ENCODE data around the gene SPATA2L.

SPATA2L gene, protein sequence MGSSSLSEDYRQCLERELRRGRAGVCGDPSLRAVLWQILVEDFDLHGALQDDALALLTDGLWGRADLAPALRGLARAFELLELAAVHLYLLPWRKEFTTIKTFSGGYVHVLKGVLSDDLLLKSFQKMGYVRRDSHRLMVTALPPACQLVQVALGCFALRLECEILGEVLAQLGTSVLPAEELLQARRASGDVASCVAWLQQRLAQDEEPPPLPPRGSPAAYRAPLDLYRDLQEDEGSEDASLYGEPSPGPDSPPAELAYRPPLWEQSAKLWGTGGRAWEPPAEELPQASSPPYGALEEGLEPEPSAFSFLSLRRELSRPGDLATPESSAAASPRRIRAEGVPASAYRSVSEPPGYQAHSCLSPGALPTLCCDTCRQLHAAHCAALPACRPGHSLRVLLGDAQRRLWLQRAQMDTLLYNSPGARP

DNA sequence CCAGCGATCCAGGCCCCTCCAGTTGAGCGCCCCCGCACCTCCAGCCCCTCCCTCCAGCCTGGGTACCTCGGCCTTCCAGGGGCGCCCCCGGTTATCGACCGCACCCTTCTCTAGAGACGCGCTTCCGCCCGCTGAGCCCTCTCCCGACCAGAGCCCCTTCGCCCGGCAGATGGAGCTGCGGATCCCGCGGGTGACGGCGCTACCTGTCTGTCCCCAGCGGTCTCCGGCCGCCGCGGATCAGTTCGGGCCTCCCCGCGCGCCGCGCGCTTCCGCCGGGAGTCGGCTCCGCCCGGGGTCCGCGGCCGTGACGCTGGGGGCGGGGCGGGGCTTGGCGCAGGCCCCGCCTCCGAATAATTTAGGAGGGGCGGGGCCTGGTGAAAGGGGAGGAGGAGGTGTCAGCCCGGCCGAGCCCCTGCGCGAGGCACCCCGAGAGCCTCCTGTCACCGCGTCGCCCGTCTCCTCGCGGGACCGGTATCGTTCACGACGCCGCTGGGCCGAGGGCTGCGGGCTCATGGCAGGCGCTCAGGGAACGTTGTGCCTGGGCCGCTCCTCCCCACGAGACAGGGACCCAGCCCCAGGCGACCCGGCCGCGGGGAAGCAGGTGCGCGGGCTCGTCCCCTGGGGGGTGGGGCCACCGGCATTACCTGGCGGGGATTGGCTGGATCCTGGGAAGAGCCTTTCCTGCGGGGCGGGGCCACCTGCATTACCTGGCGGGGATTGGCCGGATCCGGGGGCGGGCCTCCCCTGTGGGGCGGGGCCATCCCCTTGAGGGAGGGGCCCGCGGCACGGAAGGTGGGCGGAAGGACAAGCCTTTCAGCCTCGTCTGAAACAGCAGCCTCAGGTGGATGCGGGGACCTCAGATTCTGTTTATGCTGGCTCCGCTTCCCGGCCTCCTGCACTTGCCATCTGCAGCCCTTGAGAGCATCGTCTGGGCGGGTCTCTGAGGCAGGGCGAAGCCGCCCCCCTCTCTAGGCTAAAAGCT, at the start of gene SPATA2L:
Gene SPATA2L (minus strand): TSS at position 281 of the 982 bp plus-strand sequence. CDS start 473 bp downstream, outside the sequence.
- Histone ChIP-seq H3K27ac (ENCODE audit: low read depth, low read length) (peak within 1 kb of the TSS; percentile 11), H3K36me3 (ENCODE audit: control insufficient read depth, insufficient read depth, low read length) (no peaks in the 10 kb centered on the region), H3K9ac (ENCODE audit: low read length) (peak within 1 kb of the TSS; percentile 46), H3K4me3 (ENCODE audit: low read length) (peak within 1 kb of the TSS; percentile 73), H3K27me3 (ENCODE audit: control insufficient read depth, insufficient read depth, low read length) (no peaks in the 10 kb centered on the region), H3K4me1 (ENCODE audit: control insufficient read depth, insufficient read depth, low read length) (peaks cover 6% of the 10 kb centered on the region)

DNA sequence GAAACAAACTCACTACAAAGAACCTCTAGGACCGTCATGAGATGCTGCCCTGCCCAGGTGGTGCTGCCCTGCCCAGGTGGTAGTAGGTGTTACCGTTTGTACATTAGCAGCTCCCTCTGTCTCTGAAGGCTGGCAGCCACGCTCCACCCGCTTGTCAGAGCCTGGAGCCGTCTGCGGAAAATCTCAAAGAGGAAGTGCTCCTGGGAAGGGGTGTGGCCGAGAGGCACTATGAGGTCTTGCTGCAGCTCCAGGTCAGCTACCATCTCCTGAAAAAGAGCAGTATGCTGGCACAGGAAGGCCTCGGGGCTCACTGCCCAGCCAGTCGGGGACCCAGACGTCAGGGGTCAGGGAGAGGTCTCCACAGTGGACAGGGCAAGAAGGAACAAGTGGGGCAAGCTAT, 48.1 kb upstream of the SPATA2L start:
- Histone ChIP-seq H3K36me3 (ENCODE audit: control insufficient read depth, insufficient read depth, low read length) (no peaks in the 10 kb centered on the region), H3K27ac (ENCODE audit: low read depth, low read length) (no peak overlapping the region), H3K4me3 (ENCODE audit: low read length) (no peak overlapping the region), H3K9ac (ENCODE audit: low read length) (no peak overlapping the region), H3K27me3 (ENCODE audit: control insufficient read depth, insufficient read depth, low read length) (no peaks in the 10 kb centered on the region), H3K4me1 (ENCODE audit: control insufficient read depth, insufficient read depth, low read length) (no peaks in the 10 kb centered on the region)

DNA sequence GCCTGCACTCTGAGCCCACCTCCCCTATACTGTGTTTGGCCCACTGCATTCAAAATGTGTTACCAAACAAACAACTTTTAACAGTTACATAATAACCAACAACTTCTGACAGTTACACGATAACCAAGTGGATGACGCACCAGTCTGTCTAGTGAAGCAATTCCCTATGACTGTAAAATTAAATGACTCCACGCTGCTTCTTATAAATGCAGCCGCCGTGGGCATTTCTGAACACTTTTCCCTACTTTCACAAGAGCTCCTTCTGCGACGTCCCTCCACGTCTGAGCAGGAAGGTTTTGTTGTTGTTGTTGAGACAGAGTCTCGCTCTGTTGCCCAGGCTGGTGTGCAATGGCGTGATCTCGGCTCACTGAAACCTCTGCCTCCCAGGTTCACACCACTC, 47.4 kb upstream of the SPATA2L start:
- H3K9ac ChIP-seq (ENCODE audit: low read length), result no peak overlapping the region
- no peak overlapping the region for H3K4me3 ChIP-seq (ENCODE audit: low read length)
- no peak overlapping the region for H3K27ac ChIP-seq (ENCODE audit: low read depth, low read length)
- H3K36me3 ChIP-seq (ENCODE audit: control insufficient read depth, insufficient read depth, low read length), result no peaks in the 10 kb centered on the region
- no peaks in the 10 kb centered on the region for H3K27me3 ChIP-seq (ENCODE audit: control insufficient read depth, insufficient read depth, low read length)
- no peaks in the 10 kb centered on the region for H3K4me1 ChIP-seq (ENCODE audit: control insufficient read depth, insufficient read depth, low read length)

DNA sequence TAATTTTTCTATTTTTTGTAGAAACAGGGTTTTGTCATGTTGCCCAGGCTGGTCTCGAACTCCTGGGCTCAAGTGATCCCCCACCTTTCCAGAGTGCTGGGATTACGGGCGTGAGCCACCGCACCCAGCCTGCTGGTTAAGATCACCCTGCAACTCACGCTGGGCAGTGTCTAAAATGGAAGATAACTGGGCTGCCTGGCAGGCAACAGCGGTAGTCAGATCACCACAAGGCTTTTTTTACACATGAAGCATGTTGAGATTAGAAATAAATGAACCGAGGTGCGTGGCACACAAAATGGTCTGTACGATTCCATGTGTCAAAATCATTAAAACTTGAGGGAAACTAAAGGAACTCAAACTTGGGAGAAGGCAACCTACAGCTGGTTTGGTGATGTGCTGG, 46.6 kb upstream of the SPATA2L start:
- Histone ChIP-seq H3K9ac (ENCODE audit: low read length) (no peak overlapping the region), H3K27me3 (ENCODE audit: control insufficient read depth, insufficient read depth, low read length) (no peaks in the 10 kb centered on the region), H3K27ac (ENCODE audit: low read depth, low read length) (no peak overlapping the region), H3K4me1 (ENCODE audit: control insufficient read depth, insufficient read depth, low read length) (no peaks in the 10 kb centered on the region), H3K36me3 (ENCODE audit: control insufficient read depth, insufficient read depth, low read length) (no peaks in the 10 kb centered on the region), H3K4me3 (ENCODE audit: low read length) (no peak overlapping the region)

DNA sequence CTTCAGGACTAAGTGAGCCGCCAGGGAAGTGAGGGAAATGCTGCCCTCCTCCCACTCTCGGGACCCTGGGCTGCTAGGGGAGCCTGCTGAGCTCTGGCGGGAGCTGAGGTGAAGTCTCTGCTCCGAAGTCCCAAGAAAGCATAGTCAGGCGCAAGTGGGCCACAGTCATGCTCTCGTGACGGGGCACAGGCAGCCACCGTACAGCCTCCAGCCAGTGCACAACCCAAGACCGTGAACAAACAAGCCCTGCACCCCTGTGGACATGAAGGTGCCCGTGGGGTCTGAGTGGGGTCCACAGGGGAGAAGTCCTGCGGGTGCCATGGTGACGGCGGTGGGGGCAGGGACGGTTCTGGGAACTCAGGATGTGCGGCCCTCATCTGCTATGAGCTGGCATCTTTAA, 44.5 kb upstream of the SPATA2L start:
- H3K36me3 ChIP-seq (ENCODE audit: control insufficient read depth, insufficient read depth, low read length), result peaks cover 3% of the 10 kb centered on the region
- no peaks in the 10 kb centered on the region for H3K4me1 ChIP-seq (ENCODE audit: control insufficient read depth, insufficient read depth, low read length)
- no peak overlapping the region for H3K27ac ChIP-seq (ENCODE audit: low read depth, low read length)
- H3K4me3 ChIP-seq (ENCODE audit: low read length), result no peak overlapping the region
- H3K9ac ChIP-seq (ENCODE audit: low read length), result no peak overlapping the region
- H3K27me3 ChIP-seq (ENCODE audit: control insufficient read depth, insufficient read depth, low read length), result no peaks in the 10 kb centered on the region

DNA sequence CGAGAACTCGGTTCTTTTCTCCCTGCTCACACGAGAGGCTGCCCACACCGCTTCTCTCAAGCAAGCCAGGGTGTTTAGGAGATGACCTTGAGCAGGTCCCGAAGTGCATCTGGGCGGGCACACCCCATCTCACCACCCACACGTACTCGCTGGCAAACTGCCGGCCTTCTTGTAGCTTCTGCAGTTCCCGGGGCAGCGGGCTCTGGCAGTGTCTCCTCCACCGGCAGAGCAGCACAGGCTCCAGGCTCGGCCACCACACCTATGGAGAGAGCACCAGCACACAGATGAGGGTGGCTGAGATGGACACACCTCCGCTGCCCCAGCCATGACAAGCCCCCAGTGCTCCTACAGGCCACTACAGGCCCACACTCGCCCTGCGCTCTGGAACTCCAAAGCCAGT, 43.3 kb upstream of the SPATA2L start:
- H3K27ac ChIP-seq (ENCODE audit: low read depth, low read length), result no peak overlapping the region
- H3K9ac ChIP-seq (ENCODE audit: low read length), result no peak overlapping the region
- no peaks in the 10 kb centered on the region for H3K4me1 ChIP-seq (ENCODE audit: control insufficient read depth, insufficient read depth, low read length)
- no peaks in the 10 kb centered on the region for H3K27me3 ChIP-seq (ENCODE audit: control insufficient read depth, insufficient read depth, low read length)
- H3K4me3 ChIP-seq (ENCODE audit: low read length), result no peak overlapping the region
- H3K36me3 ChIP-seq (ENCODE audit: control insufficient read depth, insufficient read depth, low read length), result peaks cover 3% of the 10 kb centered on the region

DNA sequence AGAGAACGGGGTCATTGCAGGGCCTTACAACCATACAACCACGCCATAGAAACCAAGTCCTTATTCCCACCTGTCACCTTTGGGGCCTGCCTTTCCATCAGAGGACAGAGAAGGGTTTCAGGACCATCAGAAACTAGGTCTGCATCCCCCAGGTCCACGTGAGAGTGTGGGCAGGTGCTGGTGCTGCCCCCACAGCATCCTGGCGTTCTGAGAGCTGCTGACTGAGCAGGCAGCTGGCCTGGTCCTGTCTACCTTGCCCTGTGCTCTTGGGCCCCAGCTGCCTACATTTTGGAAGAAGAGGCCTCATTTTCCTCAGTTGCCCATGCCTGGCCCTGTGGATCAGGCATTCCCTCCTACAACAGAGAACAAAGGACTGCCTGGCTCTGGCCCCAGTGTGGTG, 41.4 kb upstream of the SPATA2L start:
- peaks cover 18% of the 10 kb centered on the region for H3K36me3 ChIP-seq (ENCODE audit: control insufficient read depth, insufficient read depth, low read length)
- no peaks in the 10 kb centered on the region for H3K27me3 ChIP-seq (ENCODE audit: control insufficient read depth, insufficient read depth, low read length)
- no peak overlapping the region for H3K27ac ChIP-seq (ENCODE audit: low read depth, low read length)
- no peaks in the 10 kb centered on the region for H3K4me1 ChIP-seq (ENCODE audit: control insufficient read depth, insufficient read depth, low read length)
- no peak overlapping the region for H3K4me3 ChIP-seq (ENCODE audit: low read length)
- no peak overlapping the region for H3K9ac ChIP-seq (ENCODE audit: low read length)

DNA sequence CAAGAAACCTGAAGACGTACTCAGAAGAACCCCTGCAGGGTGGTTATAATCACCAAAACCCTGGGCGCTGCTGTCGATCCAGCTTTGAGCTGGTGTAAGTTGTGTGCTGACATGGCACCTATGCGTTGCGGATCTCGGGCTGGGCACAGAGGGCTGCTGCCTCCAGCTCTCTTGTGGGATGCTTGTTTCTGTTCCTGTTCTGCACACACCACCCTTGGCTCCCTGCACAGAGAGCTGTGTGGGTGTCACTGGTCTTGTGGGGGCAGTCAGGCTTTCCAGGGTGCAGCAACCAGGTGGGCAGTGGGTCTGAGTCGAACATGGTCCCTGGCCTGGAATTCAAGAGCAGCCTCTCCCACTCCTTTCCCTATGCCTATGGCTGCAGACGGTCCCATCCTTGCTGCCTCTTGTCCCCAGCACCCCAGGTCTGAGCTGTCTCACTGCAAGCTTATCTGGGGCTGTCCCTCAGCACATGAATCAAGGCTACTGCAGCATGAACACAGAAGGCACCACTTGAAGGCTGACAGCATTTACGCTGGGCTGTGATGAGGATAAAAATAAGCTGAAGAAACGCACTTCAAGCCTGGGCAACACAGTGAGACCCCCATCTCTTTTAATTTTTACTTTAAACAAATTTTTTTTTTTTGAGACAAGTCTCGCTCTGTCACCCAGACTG, 40.0 kb upstream of the SPATA2L start:
- H3K36me3 ChIP-seq (ENCODE audit: control insufficient read depth, insufficient read depth, low read length), result peaks cover 24% of the 10 kb centered on the region
- H3K4me1 ChIP-seq (ENCODE audit: control insufficient read depth, insufficient read depth, low read length), result no peaks in the 10 kb centered on the region
- H3K4me3 ChIP-seq (ENCODE audit: low read length), result no peak overlapping the region
- no peak overlapping the region for H3K27ac ChIP-seq (ENCODE audit: low read depth, low read length)
- H3K9ac ChIP-seq (ENCODE audit: low read length), result no peak overlapping the region
- no peaks in the 10 kb centered on the region for H3K27me3 ChIP-seq (ENCODE audit: control insufficient read depth, insufficient read depth, low read length)

DNA sequence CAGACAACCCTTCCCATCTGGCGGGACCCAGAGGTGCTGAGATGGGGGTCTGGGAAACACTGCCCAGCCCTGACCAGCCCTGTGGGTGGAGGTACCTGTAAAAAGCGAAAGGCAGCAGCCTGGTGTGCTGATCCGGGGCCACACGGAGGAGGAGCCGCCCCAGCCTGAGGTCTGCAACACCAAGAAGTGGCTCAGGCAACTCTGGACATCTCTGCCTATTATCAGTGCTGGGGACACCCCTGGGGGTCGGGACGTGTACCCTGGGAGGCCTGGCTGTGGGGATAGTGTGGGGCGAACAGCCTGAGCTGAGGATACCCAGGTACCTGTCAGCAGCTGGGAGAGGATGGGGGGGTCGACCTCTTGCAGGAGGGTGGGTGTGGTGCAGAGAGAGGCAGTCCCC, 37.9 kb upstream of the SPATA2L start:
- H3K27me3 ChIP-seq (ENCODE audit: control insufficient read depth, insufficient read depth, low read length), result no peaks in the 10 kb centered on the region
- no peak overlapping the region for H3K27ac ChIP-seq (ENCODE audit: low read depth, low read length)
- H3K4me3 ChIP-seq (ENCODE audit: low read length), result no peak overlapping the region
- peaks cover 28% of the 10 kb centered on the region for H3K36me3 ChIP-seq (ENCODE audit: control insufficient read depth, insufficient read depth, low read length)
- no peaks in the 10 kb centered on the region for H3K4me1 ChIP-seq (ENCODE audit: control insufficient read depth, insufficient read depth, low read length)
- H3K9ac ChIP-seq (ENCODE audit: low read length), result no peak overlapping the region

DNA sequence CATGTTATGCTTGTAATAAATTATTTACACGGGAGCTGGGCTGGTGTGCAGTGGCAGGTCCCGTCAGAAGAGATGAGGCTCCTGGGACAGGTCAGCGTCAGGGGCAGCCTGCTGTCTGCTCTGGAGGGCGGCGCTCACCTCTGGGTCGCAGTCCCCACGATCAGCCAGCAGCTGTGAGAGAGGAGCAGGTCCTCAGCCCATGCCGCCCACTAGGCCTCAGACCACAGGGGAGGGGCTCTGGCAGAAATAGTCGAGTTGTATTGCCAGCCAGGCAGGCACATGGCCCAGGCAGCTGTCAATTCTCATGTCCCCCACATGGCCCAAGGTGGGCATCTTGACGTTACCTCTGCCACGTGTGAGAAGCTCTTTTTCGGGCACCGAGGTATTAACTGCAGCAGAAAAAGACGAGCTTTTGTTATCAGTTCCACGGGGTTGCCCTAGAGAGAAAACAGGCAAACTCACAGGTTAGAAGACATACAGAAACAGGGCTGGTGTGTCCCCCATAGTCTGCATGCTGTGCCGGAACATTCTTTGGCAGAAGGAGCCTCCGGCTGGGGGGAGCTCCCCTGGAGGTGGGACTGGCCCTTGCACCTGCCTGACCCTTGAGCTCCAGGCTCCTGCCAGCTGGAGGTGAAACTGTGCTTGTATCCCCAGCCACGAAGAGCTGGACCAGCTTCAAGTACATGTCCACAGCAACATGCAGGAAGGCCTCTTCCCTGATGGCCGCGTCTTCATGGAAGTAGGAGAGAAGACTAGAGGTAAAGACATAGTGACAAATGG, 37.2 kb upstream of the SPATA2L start:
- peaks cover 32% of the 10 kb centered on the region for H3K36me3 ChIP-seq (ENCODE audit: control insufficient read depth, insufficient read depth, low read length)
- no peaks in the 10 kb centered on the region for H3K27me3 ChIP-seq (ENCODE audit: control insufficient read depth, insufficient read depth, low read length)
- no peak overlapping the region for H3K9ac ChIP-seq (ENCODE audit: low read length)
- no peak overlapping the region for H3K27ac ChIP-seq (ENCODE audit: low read depth, low read length)
- no peak overlapping the region for H3K4me3 ChIP-seq (ENCODE audit: low read length)
- no peaks in the 10 kb centered on the region for H3K4me1 ChIP-seq (ENCODE audit: control insufficient read depth, insufficient read depth, low read length)

DNA sequence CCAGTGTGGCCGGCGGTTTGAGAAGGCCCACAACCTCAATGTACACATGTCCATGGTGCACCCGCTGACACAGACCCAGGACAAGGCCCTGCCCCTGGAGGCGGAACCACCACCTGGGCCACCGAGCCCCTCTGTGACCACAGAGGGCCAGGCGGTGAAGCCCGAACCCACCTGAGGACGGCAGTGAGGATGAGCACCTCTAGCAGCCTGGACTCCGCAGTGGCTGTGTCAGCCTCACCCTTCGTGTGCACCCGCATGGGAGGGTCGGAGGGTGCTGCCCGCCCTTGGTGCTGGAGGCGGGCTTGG, 36.5 kb upstream of the SPATA2L start:
- Histone ChIP-seq H3K4me1 (ENCODE audit: control insufficient read depth, insufficient read depth, low read length) (no peaks in the 10 kb centered on the region), H3K27ac (ENCODE audit: low read depth, low read length) (no peak overlapping the region), H3K9ac (ENCODE audit: low read length) (no peak overlapping the region), H3K4me3 (ENCODE audit: low read length) (no peak overlapping the region), H3K36me3 (ENCODE audit: control insufficient read depth, insufficient read depth, low read length) (peaks cover 39% of the 10 kb centered on the region), H3K27me3 (ENCODE audit: control insufficient read depth, insufficient read depth, low read length) (no peaks in the 10 kb centered on the region)

Data from rectal smooth muscle tissue (tissue), 1 donor.